Lower leg skin (tissue), 4 donors: Measurements from ENCODE around the gene STN1. TPM values are rescaled to one million over a fixed set of nuclear protein-coding genes. Genes with fewer than 3 reads are reported as not detected.

Source experiments
- DNase-seq, 2 donors: peaks; one replicate each; pipeline ENCODE4 v3.0.0-alpha.2; 2019; ENCODE audit warnings: low spot score in 2 of 2
- H3K4me3 ChIP-seq: fragments of 200-600 bp; sonication (generic); 2 replicates; pipeline ENCODE4 v1.5.1; 2017; ENCODE audit warnings: mild to moderate bottlenecking, low read depth; ENCODE audit not compliant: poor library complexity, severe bottlenecking
- POLR2A ChIP-seq, 2 donors: fragments of 450-650 bp; IDR thresholded peaks; one replicate each; pipeline ENCODE4 v1.6.1; 2016 to 2017; ENCODE audit warnings: antibody characterized with exemption in 2 of 2, mild to moderate bottlenecking in 1 of 2, moderate library complexity in 1 of 2
- WGBS, 2 donors: methylation state at CpG; one replicate each; pipeline ENCODE4 v1.1.5; 2018; 5-methylcytosine and 5-hydroxymethylcytosine counted together
- intact Hi-C: fragments of 100-400 bp; cut with DNase I; formaldehyde crosslinking; loops from one replicate; pipeline ENCODE4 v1.15.0; 2023; ENCODE audit warnings: low total_unique reads
- total RNA-seq, 4 donors: library from RNA; depleted of rRNA; stranded (reverse); fragments of >200 nt; gene quantifications; one replicate each; pipeline ENCODE4 v1.1.0, GENCODE V29; 2016
- TF ChIP-seq, protein P1 (sequence below), 3 donors: fragments of 450-650 bp; IDR thresholded peaks; one replicate each; pipeline ENCODE4 v1.5.1; 2016; ENCODE audit warnings: antibody characterized with exemption in 3 of 3, mild to moderate bottlenecking in 3 of 3, moderate library complexity in 2 of 3

The STN1 gene
- total RNA-seq, 4 donors from 2014 or later: 13.0 to 33.3 (median 18.4) TPM

DNA sequence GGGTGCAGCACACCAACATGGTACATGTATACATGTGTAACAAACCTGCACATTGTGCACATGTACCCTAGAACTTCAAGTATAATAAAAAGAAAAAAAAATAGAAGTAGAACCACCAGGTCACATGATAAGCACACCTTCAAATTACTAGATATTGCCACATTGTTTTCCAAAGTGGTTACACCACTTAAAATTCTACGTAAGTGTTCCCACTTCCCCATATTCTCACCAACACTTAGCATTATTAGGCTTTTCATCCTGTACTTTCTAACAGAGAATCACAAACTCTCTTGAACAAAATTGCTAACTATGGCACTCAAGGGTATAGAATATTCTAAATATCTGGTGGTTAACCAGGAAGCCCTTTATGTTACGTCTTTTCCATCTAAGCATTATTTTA is 85.2 kb downstream of the STN1 start:
- no peak for TF ChIP-seq POLR2A (IDR thresholded peaks at IDR 0.05)
- TF ChIP-seq, protein P1, sequence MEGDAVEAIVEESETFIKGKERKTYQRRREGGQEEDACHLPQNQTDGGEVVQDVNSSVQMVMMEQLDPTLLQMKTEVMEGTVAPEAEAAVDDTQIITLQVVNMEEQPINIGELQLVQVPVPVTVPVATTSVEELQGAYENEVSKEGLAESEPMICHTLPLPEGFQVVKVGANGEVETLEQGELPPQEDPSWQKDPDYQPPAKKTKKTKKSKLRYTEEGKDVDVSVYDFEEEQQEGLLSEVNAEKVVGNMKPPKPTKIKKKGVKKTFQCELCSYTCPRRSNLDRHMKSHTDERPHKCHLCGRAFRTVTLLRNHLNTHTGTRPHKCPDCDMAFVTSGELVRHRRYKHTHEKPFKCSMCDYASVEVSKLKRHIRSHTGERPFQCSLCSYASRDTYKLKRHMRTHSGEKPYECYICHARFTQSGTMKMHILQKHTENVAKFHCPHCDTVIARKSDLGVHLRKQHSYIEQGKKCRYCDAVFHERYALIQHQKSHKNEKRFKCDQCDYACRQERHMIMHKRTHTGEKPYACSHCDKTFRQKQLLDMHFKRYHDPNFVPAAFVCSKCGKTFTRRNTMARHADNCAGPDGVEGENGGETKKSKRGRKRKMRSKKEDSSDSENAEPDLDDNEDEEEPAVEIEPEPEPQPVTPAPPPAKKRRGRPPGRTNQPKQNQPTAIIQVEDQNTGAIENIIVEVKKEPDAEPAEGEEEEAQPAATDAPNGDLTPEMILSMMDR (IDR thresholded peaks at IDR 0.05): no peak

More for the DNA sequence above, 85.2 kb downstream of the STN1 start:
- DNase-seq: no peak
- H3K4me3 ChIP-seq: no peak overlapping the region
- WGBS, 2 donors: 93 to 95% methylated on average over 2 of the region's 2 CpGs
- intact Hi-C loops: no loop called here

Other genes with a start within 250 kb of the STN1 start
- 10 to 100 TPM; 35.0 to 54.8 (median 45.4) TPM for gene SH3PXD2A, start 62.6 kb downstream of the STN1 start, total RNA-seq
- gene SLK, start 49.0 kb upstream of the STN1 start, total RNA-seq: 10 to 100 TPM; 49.2 to 68.6 (median 51.7) TPM
- gene COL17A1, start 167.7 kb upstream of the STN1 start, total RNA-seq: 1,000 to 10,000 TPM in 1 of 4 donors, 100 to 1,000 TPM in 3; 653 to 1,410 (median 857) TPM
- gene SFR1, start 204.0 kb upstream of the STN1 start, total RNA-seq: 1 to 10 TPM; 2.1 to 10.0 (median 3.5) TPM